ENCODE results near the gene AUH.

The AUH gene

GRCh38 chr9:91231619-91232018 is 130.1 kb downstream of the AUH start:
- TF ChIP-seq, protein P1, sequence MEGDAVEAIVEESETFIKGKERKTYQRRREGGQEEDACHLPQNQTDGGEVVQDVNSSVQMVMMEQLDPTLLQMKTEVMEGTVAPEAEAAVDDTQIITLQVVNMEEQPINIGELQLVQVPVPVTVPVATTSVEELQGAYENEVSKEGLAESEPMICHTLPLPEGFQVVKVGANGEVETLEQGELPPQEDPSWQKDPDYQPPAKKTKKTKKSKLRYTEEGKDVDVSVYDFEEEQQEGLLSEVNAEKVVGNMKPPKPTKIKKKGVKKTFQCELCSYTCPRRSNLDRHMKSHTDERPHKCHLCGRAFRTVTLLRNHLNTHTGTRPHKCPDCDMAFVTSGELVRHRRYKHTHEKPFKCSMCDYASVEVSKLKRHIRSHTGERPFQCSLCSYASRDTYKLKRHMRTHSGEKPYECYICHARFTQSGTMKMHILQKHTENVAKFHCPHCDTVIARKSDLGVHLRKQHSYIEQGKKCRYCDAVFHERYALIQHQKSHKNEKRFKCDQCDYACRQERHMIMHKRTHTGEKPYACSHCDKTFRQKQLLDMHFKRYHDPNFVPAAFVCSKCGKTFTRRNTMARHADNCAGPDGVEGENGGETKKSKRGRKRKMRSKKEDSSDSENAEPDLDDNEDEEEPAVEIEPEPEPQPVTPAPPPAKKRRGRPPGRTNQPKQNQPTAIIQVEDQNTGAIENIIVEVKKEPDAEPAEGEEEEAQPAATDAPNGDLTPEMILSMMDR (conservative IDR thresholded peaks at IDR 0.05) = no peak
- H3K27ac ChIP-seq = no peak overlapping the region

GRCh38 chr9:91223000-91223399 is 138.7 kb downstream of the AUH start:
- H3K27ac ChIP-seq = no peak overlapping the region
- TF ChIP-seq, protein P1 (conservative IDR thresholded peaks at IDR 0.05) = no peak

DNA sequence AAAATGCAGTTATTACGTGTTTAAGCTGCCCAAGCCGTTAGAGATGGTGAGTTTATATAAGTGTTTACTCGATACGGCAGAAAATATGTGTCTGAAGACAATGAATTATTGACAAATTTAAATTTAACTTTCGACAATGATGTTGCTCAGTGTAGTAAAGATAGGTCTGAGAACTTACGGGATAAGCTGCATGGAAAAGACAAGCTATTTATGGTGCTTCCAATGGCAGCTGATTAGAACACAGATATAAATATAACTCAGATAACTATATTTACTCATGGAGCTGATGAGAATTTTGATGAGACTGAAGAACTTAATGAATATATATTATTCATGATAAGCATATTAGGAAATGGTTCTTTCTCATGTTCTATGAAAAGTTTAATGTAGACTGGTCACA is 139.3 kb downstream of the AUH start:
- TF ChIP-seq, protein P1 (conservative IDR thresholded peaks at IDR 0.05) = no peak
- H3K27ac ChIP-seq = no peak overlapping the region

GRCh38 chr9:91221332-91221731 is 140.4 kb downstream of the AUH start:
- no peak overlapping the region for H3K27ac ChIP-seq
- TF ChIP-seq, protein P1 (conservative IDR thresholded peaks at IDR 0.05) = no peak

DNA sequence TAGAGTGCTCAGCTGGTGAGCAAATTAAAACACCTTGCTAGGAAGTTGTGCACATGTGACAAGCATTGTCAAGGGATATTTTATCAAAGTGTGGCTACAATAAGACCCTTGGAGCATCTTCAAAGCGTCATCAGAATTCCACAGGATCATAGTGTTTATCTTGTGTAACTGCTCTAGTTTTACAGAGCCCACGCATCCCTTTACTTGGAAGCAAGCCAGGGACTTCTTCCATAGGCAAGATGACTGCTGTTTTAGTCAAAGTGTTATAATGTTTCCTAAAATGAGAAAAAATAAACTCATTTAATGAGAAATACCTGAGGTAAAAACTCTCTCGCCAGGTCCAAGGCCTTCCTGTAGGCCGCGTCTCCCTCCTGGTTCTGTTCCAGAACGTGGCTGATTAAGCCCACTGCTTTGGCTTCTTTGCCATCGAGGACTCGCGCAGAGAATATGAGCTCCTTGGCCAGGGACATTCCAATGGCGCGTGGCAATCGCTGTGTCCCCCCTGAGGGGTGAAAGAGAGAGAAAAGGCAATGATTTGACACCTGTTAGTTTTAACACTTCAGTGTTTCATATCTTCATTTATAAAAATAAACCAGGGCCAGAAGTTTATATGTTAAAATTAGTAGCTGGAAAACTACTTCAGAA is 141.1 kb downstream of the AUH start:
- TF ChIP-seq, protein P1 (conservative IDR thresholded peaks at IDR 0.05) = no peak
- H3K27ac ChIP-seq = no peak overlapping the region

DNA sequence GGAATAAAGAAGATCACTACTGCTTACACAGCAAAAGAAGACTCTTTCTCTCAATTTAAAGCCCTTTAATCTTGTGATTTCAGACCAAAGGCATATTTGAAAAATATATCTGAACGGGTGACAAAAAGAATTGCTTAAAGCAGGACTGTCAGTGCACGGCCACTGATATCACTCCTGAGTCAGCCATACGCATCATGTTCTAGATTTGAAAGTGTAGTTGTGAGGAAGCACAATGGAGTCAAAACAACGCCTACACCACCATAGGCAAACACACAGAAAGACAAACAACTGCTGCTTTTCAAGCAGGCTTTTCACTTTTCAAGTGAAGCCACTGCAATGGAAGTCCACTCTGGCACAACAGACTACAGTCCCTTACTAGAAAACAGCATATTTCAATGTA is 141.7 kb downstream of the AUH start:
- TF ChIP-seq, protein P1 (conservative IDR thresholded peaks at IDR 0.05) = no peak
- H3K27ac ChIP-seq = no peak overlapping the region

DNA sequence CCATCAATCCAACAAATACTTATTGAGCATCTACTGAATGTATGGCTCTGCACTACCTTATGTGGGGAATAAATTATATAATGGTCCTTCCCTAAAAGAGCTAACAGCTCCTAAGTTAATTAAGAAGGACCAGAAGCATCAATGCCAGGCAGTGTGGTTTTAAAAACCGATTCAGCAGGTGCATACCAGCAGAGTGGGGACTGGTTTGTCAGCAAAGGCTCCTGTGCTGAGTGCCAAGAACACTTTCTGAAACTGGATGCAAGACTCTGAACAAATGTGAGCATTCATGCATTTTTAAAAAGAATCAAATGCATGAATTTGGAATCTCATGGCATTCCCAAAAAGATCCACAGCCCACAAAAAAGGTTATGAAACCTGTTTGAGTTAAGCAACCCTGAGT is 142.2 kb downstream of the AUH start:
- TF ChIP-seq, protein P1 (conservative IDR thresholded peaks at IDR 0.05) = no peak
- H3K27ac ChIP-seq = no peak overlapping the region
